MCF 10A (cell line): Measurements from ENCODE around the gene LDLRAD4. TPM values are rescaled to one million over a fixed set of nuclear protein-coding genes. Genes with fewer than 3 reads are reported as not detected.

Experiments used
- BruUV-seq: library from RNA; stranded (reverse); fragments of 400-500 nt; replicated peaks from 2 replicates; lab custom pipeline; 2021; lab: Mats Ljungman, UMichigan
- CTCF ChIA-PET: fragments of 300-600 bp; sonication (Branson Sonifier 250); formaldehyde crosslinking; extraction: SDS; loops from one replicate; lab custom pipeline; 2021; ENCODE audit warnings: antibody characterized with exemption, inconsistent platforms; lab: Yijun Ruan, JAX
- POLR2A ChIA-PET: fragments of 300-600, 350-650 bp; sonication (Branson Sonifier 250); formaldehyde crosslinking; extraction: SDS; loops from one replicate; lab custom pipeline; 2020; ENCODE audit warnings: antibody characterized with exemption, inconsistent platforms; lab: Yijun Ruan, JAX
- DNase-seq: peaks from one replicate; pipeline ENCODE4 v3.0.0-alpha.2; 2018; ENCODE audit not compliant: unreplicated experiment
- H3K27ac Mint-ChIP-seq: one replicate; pipeline ENCODE4 v1.8.0; 2022; ENCODE audit warnings: mild to moderate bottlenecking, low read depth, mixed read lengths; ENCODE audit not compliant: unreplicated experiment
- H3K27me3 Mint-ChIP-seq: one replicate; pipeline ENCODE4 v1.8.0; 2022; ENCODE audit warnings: mixed read lengths; ENCODE audit not compliant: insufficient read depth, unreplicated experiment
- H3K36me3 Mint-ChIP-seq: one replicate; pipeline ENCODE4 v1.8.0; 2022; ENCODE audit warnings: mild to moderate bottlenecking, moderate library complexity, mixed read lengths; ENCODE audit not compliant: insufficient read depth, unreplicated experiment
- H3K4me1 Mint-ChIP-seq: one replicate; pipeline ENCODE4 v1.8.0; 2022; ENCODE audit warnings: mixed read lengths; ENCODE audit not compliant: insufficient read depth, unreplicated experiment
- H3K4me3 Mint-ChIP-seq: one replicate; pipeline ENCODE4 v1.8.0; 2022; ENCODE audit warnings: mild to moderate bottlenecking, moderate library complexity, mixed read lengths; ENCODE audit not compliant: unreplicated experiment
- H3K9me3 Mint-ChIP-seq: one replicate; pipeline ENCODE4 v1.8.0; 2022; ENCODE audit warnings: mixed read lengths; ENCODE audit not compliant: unreplicated experiment
- CTCF ChIP-seq: fragments of 200-600 bp; IDR thresholded peaks from one replicate; pipeline ENCODE4 v1.8.0; 2022; ENCODE audit warnings: antibody characterized with exemption, mild to moderate bottlenecking; ENCODE audit not compliant: unreplicated experiment
- intact Hi-C: fragments of 100-400 bp; cut with micrococcal nuclease; formaldehyde crosslinking; loops from 2 replicates; pipeline ENCODE4 v1.14.1; 2022
- total RNA-seq: library from RNA; stranded (reverse); gene quantifications from 2 replicates; pipeline ENCODE4 v1.2.3, GENCODE V29; 2022

Gene LDLRAD4
- total RNA-seq, 1 experiment from 2014 or later = not detected

- Mint-ChIP-seq H3K27me3 (no peaks in the 10 kb centered on the region), H3K27ac (no peak overlapping the region)
- intact Hi-C loops = no loop called here
Observed at GRCh38 chr18:13431886-13432285, 213.3 kb downstream of the LDLRAD4 start.

GRCh38 chr18:13433125-13433524, 214.6 kb downstream of the LDLRAD4 start:
- intact Hi-C loops = no loop called here

More at GRCh38 chr18:13431886-13432285, 213.3 kb downstream of the LDLRAD4 start:
- POLR2A ChIA-PET = no interaction called here
- CTCF ChIA-PET = interaction anchor here (0.6 kb wide), 1 partner anchor 617 kb away, joined by 3 read pairs; no protein-coding TSS in a partner anchor
- no TSS peak for BruUV-seq
- no peak for TF ChIP-seq CTCF
- DNase-seq = no peak
- no peak overlapping the region for H3K4me3 Mint-ChIP-seq
- H3K36me3 Mint-ChIP-seq = no peaks in the 10 kb centered on the region
- H3K4me1 Mint-ChIP-seq = no peaks in the 10 kb centered on the region
- peaks cover 22% of the 10 kb centered on the region for H3K9me3 Mint-ChIP-seq

GRCh38 chr18:13433685-13434084, 215.1 kb downstream of the LDLRAD4 start:
- Mint-ChIP-seq H3K4me1 (no peaks in the 10 kb centered on the region), H3K9me3 (peaks cover 6% of the 10 kb centered on the region), H3K27ac (no peak overlapping the region), H3K27me3 (no peaks in the 10 kb centered on the region), H3K36me3 (no peaks in the 10 kb centered on the region), H3K4me3 (no peak overlapping the region)
- POLR2A ChIA-PET = interaction anchor here (0.7 kb wide), 1 partner anchor 34 kb away, joined by 4 read pairs; no protein-coding TSS in a partner anchor
- no peak for DNase-seq
- CTCF ChIA-PET = interaction anchor here (0.7 to 1.2 kb wide), 2 partner anchors 22 to 218 kb away, joined by 3 read pairs; no protein-coding TSS in a partner anchor
- intact Hi-C loops = no loop called here
- BruUV-seq = no TSS peak
- TF ChIP-seq CTCF = no peak

More at GRCh38 chr18:13433125-13433524, 214.6 kb downstream of the LDLRAD4 start:
- POLR2A ChIA-PET = no interaction called here
- peaks cover 11% of the 10 kb centered on the region for H3K9me3 Mint-ChIP-seq
- H3K4me1 Mint-ChIP-seq = no peaks in the 10 kb centered on the region
- no peaks in the 10 kb centered on the region for H3K27me3 Mint-ChIP-seq
- no TSS peak for BruUV-seq
- H3K27ac Mint-ChIP-seq = no peak overlapping the region
- no peak for TF ChIP-seq CTCF
- no peak overlapping the region for H3K4me3 Mint-ChIP-seq
- DNase-seq = no peak
- no peaks in the 10 kb centered on the region for H3K36me3 Mint-ChIP-seq
- CTCF ChIA-PET = interaction anchor here (0.7 kb wide), 1 partner anchor 217 kb away, joined by 3 read pairs; no protein-coding TSS in a partner anchor

GRCh38 chr18:13434854-13435253, 216.3 kb downstream of the LDLRAD4 start:
- no peaks in the 10 kb centered on the region for H3K9me3 Mint-ChIP-seq
- no peaks in the 10 kb centered on the region for H3K4me1 Mint-ChIP-seq
- no peak for DNase-seq
- no peak overlapping the region for H3K27ac Mint-ChIP-seq
- ChIA-PET CTCF (interaction anchor here (1.2 kb wide), 1 partner anchor 23 kb away, joined by 3 read pairs; no protein-coding TSS in a partner anchor), POLR2A (no interaction called here)
- H3K27me3 Mint-ChIP-seq = no peaks in the 10 kb centered on the region
- H3K4me3 Mint-ChIP-seq = no peak overlapping the region
- TF ChIP-seq CTCF = no peak
- H3K36me3 Mint-ChIP-seq = no peaks in the 10 kb centered on the region
- intact Hi-C loops = no loop called here
- BruUV-seq = no TSS peak
